GM13977 (cell line): ENCODE data around the gene ZNF217.
"Not testable (repeated sequence)": the region's sequence is repeated elsewhere in the genome, so short reads cannot be mapped to it uniquely, and the experiment has no call there.

Experiments
- DNase-seq: peaks from one replicate; pipeline ENCODE4 v3.0.0; 2012; ENCODE audit warnings: low spot score
- in situ Hi-C: fragments of 300-500 bp; cut with MboI; formaldehyde crosslinking; loops from one replicate; pipeline ENCODE4 v1.12.0; 2022; ENCODE audit warnings: low sequenced_read_pairs, low pct_unique_long_range_greater_than_20kb, mixed read lengths, inconsistent platforms; ENCODE audit not compliant: unreplicated experiment
- TF ChIP-seq, protein P1 (sequence below): IDR thresholded peaks from 2 replicates; pipeline ENCODE4 v1.5.1; 2012; ENCODE audit warnings: mild to moderate bottlenecking, control low read depth; ENCODE audit not compliant: insufficient read depth; ENCODE audit errors: extremely low read depth, missing control alignments

The ZNF217 gene

GRCh38 chr20:53636540-53637097 lies 43.0 kb upstream of the ZNF217 start:
- in situ Hi-C loops: no loop called here
- TF ChIP-seq, protein P1, sequence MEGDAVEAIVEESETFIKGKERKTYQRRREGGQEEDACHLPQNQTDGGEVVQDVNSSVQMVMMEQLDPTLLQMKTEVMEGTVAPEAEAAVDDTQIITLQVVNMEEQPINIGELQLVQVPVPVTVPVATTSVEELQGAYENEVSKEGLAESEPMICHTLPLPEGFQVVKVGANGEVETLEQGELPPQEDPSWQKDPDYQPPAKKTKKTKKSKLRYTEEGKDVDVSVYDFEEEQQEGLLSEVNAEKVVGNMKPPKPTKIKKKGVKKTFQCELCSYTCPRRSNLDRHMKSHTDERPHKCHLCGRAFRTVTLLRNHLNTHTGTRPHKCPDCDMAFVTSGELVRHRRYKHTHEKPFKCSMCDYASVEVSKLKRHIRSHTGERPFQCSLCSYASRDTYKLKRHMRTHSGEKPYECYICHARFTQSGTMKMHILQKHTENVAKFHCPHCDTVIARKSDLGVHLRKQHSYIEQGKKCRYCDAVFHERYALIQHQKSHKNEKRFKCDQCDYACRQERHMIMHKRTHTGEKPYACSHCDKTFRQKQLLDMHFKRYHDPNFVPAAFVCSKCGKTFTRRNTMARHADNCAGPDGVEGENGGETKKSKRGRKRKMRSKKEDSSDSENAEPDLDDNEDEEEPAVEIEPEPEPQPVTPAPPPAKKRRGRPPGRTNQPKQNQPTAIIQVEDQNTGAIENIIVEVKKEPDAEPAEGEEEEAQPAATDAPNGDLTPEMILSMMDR: no peak
- no peak for DNase-seq

DNA sequence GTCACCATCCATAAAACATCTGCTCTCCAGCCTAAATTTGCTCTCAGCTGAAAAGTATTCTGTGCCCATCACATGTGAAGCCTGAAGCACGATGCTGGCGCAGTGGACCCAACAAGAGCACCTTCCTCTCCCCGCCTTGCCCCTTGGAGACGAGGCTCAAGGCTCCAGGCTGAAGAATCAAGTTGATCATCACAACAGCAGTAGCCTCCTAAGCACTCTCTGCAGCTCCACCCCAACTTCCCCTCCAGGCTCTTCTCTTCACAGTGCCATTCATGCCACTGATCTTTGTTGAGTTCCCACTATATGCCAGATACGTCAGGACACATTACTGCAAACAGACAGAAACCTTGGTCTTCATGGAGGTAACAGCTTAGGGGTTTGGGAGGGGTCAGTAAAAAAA lies 41.6 kb upstream of the ZNF217 start:
- TF ChIP-seq, protein P1: no peak
- no peak for DNase-seq
- in situ Hi-C loops: no loop called here

- TF ChIP-seq, protein P1: no peak
- in situ Hi-C loops: no loop called here
- no peak for DNase-seq
Measured at GRCh38 chr20:53631909-53632662, 38.4 kb upstream of the ZNF217 start.

GRCh38 chr20:53629436-53629835 lies 35.8 kb upstream of the ZNF217 start:
- TF ChIP-seq, protein P1: no peak
- in situ Hi-C loops: no loop called here
- DNase-seq: no peak

DNA sequence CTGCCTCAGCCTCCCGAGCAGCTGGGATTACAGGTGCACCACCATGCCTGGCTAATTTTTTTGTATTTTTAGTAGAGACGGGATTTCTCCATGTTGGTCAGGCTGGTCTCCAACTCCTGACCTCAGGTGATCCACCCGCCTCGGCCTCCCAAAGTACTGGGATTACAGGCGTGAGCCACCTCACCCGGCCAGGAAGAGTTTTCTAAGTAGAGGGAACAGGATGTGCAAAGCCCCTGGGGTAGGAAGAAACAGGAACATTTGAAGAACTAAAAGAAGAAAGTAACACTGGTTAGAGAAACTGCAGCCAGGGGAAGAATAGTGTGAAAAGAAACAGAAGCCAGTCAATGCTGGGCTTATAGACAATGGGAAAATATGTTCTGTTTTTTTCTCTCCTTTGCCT lies 35.1 kb upstream of the ZNF217 start:
- DNase-seq, in situ Hi-C loops: not testable (repeated sequence)

DNA sequence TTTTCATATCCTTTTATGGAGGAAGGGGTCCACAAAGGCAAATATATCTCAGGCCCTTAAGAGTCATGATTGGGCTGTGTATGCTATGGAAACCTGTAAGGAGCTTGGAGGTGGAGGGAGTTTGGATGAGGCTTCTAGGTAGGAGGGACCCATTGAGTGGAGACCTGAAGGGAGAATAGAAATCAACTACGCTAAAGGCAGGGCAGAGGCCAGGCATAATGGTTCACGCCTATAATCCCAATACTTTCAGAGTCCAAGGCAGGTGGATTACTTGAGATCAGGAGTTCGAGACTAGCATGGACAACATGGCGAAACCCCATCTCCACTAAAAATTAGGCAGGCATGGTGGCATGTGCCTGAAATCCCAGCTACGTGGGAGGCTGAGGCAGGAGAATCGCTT lies 34.4 kb upstream of the ZNF217 start:
- TF ChIP-seq, protein P1: no peak
- in situ Hi-C loops: no loop called here
- no peak for DNase-seq

- in situ Hi-C loops, DNase-seq: not testable (repeated sequence)
Measured at GRCh38 chr20:53627001-53627400, 33.4 kb upstream of the ZNF217 start.
